IPS DF 6.9 (cell line): Measurements from ENCODE around the gene USH2A.

Source experiments
- DNase-seq: peaks from one replicate; pipeline ENCODE4 v3.0.0-alpha.2; 2013; ENCODE audit warnings: low read depth, low spot score
- H3K27ac ChIP-seq: one replicate; pipeline ENCODE4 v1.5.1; 2013; ENCODE audit warnings: low read length, control low read depth
- H3K27me3 ChIP-seq: 2 replicates; pipeline ENCODE4 v1.6.1; 2013; ENCODE audit warnings: mild to moderate bottlenecking, low read length; ENCODE audit not compliant: control insufficient read depth, insufficient read depth
- H3K36me3 ChIP-seq: 2 replicates; pipeline ENCODE4 v1.6.1; 2013; ENCODE audit warnings: low read length; ENCODE audit not compliant: control insufficient read depth, insufficient read depth
- H3K4me1 ChIP-seq: 2 replicates; pipeline ENCODE4 v1.6.1; 2013; ENCODE audit warnings: low read length; ENCODE audit not compliant: control insufficient read depth, insufficient read depth
- H3K4me3 ChIP-seq: 2 replicates; pipeline ENCODE4 v1.5.1; 2013; ENCODE audit warnings: mild to moderate bottlenecking, low read length
- H3K9me3 ChIP-seq: 2 replicates; pipeline ENCODE4 v1.6.1; 2013; ENCODE audit warnings: low read length, inconsistent platforms; ENCODE audit not compliant: control insufficient read depth, insufficient read depth
- WGBS: extraction: QIAGEN DNeasy Blood & Tissue Kit; methylation state at CpG from one replicate; pipeline ENCODE4 v1.1.7; 2013; ENCODE audit warnings: mixed read lengths, missing lambda C conversion rate; ENCODE audit not compliant: insufficient read length, insufficient coverage; 5-methylcytosine and 5-hydroxymethylcytosine counted together

USH2A gene

GRCh38 chr1:216057063-216057462 lies 366.2 kb downstream of the USH2A start:
- Histone ChIP-seq H3K4me3 (no peak overlapping the region), H3K36me3 (no peaks in the 10 kb centered on the region), H3K27ac (no peak overlapping the region), H3K27me3 (no peaks in the 10 kb centered on the region), H3K9me3 (no peaks in the 10 kb centered on the region), H3K4me1 (no peaks in the 10 kb centered on the region)
- no peak for DNase-seq
- no CpG with 5 or more reads among the region's 1 CpG for WGBS

GRCh38 chr1:216055004-216055403 lies 368.2 kb downstream of the USH2A start:
- H3K4me3 ChIP-seq, result no peak overlapping the region
- DNase-seq, result no peak
- no peak overlapping the region for H3K27ac ChIP-seq
- no peaks in the 10 kb centered on the region for H3K36me3 ChIP-seq
- WGBS, result no CpG with 5 or more reads among the region's 1 CpG
- no peaks in the 10 kb centered on the region for H3K9me3 ChIP-seq
- no peaks in the 10 kb centered on the region for H3K4me1 ChIP-seq
- no peaks in the 10 kb centered on the region for H3K27me3 ChIP-seq

DNA sequence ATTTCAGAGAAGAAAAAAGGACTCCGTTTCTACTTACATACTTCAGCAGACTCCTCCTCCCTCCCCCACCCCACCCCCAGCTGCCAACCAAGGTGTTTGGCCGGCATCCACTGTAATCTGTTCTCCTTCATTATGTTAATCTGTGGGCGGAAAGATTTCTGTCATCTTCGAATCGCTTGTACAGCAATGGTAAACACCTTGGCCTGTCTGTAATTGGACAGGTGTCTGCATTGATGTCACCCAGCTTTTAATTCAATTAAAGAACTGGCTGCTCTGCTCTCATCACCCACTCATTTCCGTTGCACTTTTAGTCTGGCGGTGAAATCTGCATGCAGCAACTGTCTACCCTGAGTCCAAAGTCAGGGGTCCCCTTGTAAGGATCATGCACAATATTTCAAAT lies 368.6 kb downstream of the USH2A start:
- no peak for DNase-seq

DNA sequence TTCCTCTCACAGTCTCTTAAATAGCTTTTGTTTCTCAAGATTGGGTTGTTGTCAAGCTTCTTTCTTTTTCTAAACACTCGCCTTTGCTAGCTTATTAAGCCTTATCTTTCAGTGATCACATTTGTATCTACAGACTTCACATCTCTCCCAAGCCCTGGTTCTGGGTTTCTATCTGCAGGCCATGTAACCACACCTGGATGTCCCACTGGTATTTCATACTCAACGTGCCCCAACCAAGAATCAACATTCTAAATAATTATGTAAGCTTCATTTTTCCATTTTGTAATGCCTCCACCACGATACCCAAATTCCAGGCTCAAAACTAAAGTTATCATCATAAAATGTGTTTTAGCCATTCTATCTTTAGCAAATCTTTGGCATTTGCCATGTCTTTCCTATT lies 372.2 kb downstream of the USH2A start:
- H3K36me3 ChIP-seq, result no peaks in the 10 kb centered on the region
- no peak overlapping the region for H3K27ac ChIP-seq
- H3K27me3 ChIP-seq, result no peaks in the 10 kb centered on the region
- WGBS, result no CpG with 5 or more reads among the region's 3 CpGs
- H3K4me3 ChIP-seq, result no peak overlapping the region
- no peak for DNase-seq
- H3K4me1 ChIP-seq, result no peaks in the 10 kb centered on the region
- no peaks in the 10 kb centered on the region for H3K9me3 ChIP-seq

More for the DNA sequence above, 368.6 kb downstream of the USH2A start:
- no peaks in the 10 kb centered on the region for H3K27me3 ChIP-seq
- no peaks in the 10 kb centered on the region for H3K4me1 ChIP-seq
- H3K36me3 ChIP-seq, result no peaks in the 10 kb centered on the region
- H3K9me3 ChIP-seq, result no peaks in the 10 kb centered on the region
- no peak overlapping the region for H3K27ac ChIP-seq
- no peak overlapping the region for H3K4me3 ChIP-seq
- WGBS, result no CpG with 5 or more reads among the region's 7 CpGs

DNA sequence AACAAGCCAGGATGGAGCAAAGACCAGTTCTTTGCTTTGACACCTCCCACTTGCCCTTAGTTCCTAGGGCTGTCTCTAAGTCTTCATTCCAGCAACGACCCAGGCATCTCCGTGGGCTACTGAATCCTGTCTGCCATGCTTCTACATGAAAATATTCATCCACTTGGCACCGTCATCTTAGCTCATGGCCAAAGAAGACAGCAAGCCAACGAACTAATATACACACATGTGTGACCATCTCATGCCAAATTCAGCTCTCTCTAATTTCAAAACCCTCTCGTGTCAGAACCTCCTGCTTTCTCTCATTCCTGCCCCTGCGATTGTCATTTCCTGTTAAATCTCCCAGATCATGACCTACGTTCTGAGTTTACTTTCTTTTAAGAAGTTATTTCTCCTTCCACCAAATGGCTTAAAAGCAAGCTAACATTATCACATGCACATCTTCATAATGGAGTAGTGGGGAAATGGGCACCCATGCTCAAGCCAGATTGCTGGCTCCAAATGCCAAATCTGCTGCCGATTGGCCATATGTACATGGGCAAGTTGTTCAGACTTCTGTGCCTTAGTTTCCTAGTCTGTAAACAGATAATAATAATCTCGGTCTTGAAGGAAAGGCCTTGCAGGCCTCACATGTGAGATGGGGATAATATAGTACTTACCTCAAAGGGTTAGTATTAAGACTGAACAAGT lies 373.4 kb downstream of the USH2A start:
- Histone ChIP-seq H3K27me3 (no peaks in the 10 kb centered on the region), H3K4me3 (no peak overlapping the region), H3K27ac (no peak overlapping the region), H3K4me1 (no peaks in the 10 kb centered on the region), H3K9me3 (no peaks in the 10 kb centered on the region), H3K36me3 (no peaks in the 10 kb centered on the region)
- no peak for DNase-seq
- WGBS, result no CpG with 5 or more reads among the region's 9 CpGs

- Histone ChIP-seq H3K36me3 (no peaks in the 10 kb centered on the region), H3K9me3 (no peaks in the 10 kb centered on the region), H3K27ac (no peak overlapping the region), H3K4me1 (no peaks in the 10 kb centered on the region), H3K4me3 (no peak overlapping the region), H3K27me3 (no peaks in the 10 kb centered on the region)
- WGBS, result no CpG with 5 or more reads among the region's 3 CpGs
- DNase-seq, result no peak
Measured at GRCh38 chr1:216047811-216048572, 375.3 kb downstream of the USH2A start.

DNA sequence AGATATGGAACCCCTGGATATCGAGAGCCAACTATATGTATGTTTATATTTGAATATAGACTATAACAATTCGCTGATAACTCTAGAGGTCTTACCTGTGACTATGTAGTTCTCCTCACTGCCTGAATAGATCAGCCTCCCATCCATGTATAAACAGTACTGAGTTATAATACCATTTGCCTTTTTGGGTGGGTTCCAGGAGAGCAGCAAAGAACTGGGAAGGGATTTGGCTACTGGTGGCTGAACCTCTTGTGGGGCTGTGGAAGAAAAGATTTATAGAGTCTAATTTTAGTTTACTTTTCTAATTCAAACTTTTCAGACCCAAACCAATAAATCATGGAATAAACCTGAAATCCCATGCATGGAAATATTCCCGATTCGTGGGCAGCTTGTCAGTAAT lies 376.9 kb downstream of the USH2A start:
- Histone ChIP-seq H3K27me3 (no peaks in the 10 kb centered on the region), H3K9me3 (no peaks in the 10 kb centered on the region; the same call in 1 of the 2 replicates), H3K4me3 (no peak overlapping the region), H3K4me1 (no peaks in the 10 kb centered on the region), H3K27ac (no peak overlapping the region), H3K36me3 (no peaks in the 10 kb centered on the region)
- no CpG with 5 or more reads among the region's 4 CpGs for WGBS
- DNase-seq, result no peak

- no peak for DNase-seq
- WGBS, result no CpG with 5 or more reads among the region's 1 CpG
Measured at GRCh38 chr1:216045400-216045799, 377.8 kb downstream of the USH2A start.

GRCh38 chr1:216044538-216044937 lies 378.7 kb downstream of the USH2A start:
- Histone ChIP-seq H3K27ac (no peak overlapping the region), H3K27me3 (no peaks in the 10 kb centered on the region), H3K36me3 (no peaks in the 10 kb centered on the region), H3K4me1 (no peaks in the 10 kb centered on the region), H3K4me3 (no peak overlapping the region), H3K9me3 (no peaks in the 10 kb centered on the region; the same call in 1 of the 2 replicates)
- DNase-seq, result no peak
- WGBS, result no CpG with 5 or more reads among the region's 2 CpGs

More at GRCh38 chr1:216045400-216045799, 377.8 kb downstream of the USH2A start:
- Histone ChIP-seq H3K36me3 (no peaks in the 10 kb centered on the region), H3K27ac (no peak overlapping the region), H3K4me3 (no peak overlapping the region), H3K4me1 (no peaks in the 10 kb centered on the region), H3K9me3 (no peaks in the 10 kb centered on the region; the same call in 1 of the 2 replicates), H3K27me3 (no peaks in the 10 kb centered on the region)

DNA sequence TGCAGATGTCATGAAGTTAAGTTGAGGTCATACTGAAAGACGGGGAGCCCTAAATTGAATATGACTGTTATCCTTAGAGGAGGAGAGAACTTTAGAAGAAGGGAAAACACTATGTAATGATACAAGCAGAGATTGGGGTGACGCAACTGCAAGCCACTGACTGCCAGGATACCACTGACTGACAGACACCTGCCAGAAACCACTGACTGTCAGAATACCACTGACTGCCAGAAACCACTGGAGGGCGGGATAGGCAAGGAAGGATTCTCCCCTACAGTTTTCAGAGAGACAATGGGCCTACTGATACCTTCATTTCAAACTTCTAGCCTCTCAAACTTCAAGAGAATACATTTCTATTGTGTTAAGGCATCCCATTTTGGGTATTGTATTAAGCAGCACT lies 388.7 kb downstream of the USH2A start:
- WGBS, result no CpG with 5 or more reads among the region's 3 CpGs
- Histone ChIP-seq H3K4me3 (no peak overlapping the region), H3K27me3 (no peaks in the 10 kb centered on the region), H3K9me3 (no peaks in the 10 kb centered on the region), H3K36me3 (no peaks in the 10 kb centered on the region), H3K27ac (no peak overlapping the region), H3K4me1 (no peaks in the 10 kb centered on the region)
- peak; percentile 11 for DNase-seq
